ENCODE results near the gene ZIC5.

ZIC5 gene

GRCh38 chr13:99923877-99924582, 47.5 kb downstream of the ZIC5 start:
- no peak overlapping the region for H3K27ac Mint-ChIP-seq
- ATAC-seq (no peak), DNase-seq (no peak)
- H3K9me3 Mint-ChIP-seq: no peaks in the 10 kb centered on the region
- H3K4me3 Mint-ChIP-seq: no peak overlapping the region
- H3K4me1 Mint-ChIP-seq: no peaks in the 10 kb centered on the region
- H3K27me3 Mint-ChIP-seq: peaks cover 22% of the 10 kb centered on the region
- no peaks in the 10 kb centered on the region for H3K36me3 Mint-ChIP-seq (ENCODE audit: low read depth)

- H3K4me3 Mint-ChIP-seq: no peak overlapping the region
- no peak for ATAC-seq
- no peaks in the 10 kb centered on the region for H3K9me3 Mint-ChIP-seq
- H3K27ac Mint-ChIP-seq: no peak overlapping the region
- no peaks in the 10 kb centered on the region for H3K4me1 Mint-ChIP-seq
- no peaks in the 10 kb centered on the region for H3K36me3 Mint-ChIP-seq (ENCODE audit: low read depth)
- no peak for DNase-seq
- peaks cover 20% of the 10 kb centered on the region for H3K27me3 Mint-ChIP-seq
Observed at GRCh38 chr13:99922631-99923404, 48.7 kb downstream of the ZIC5 start.

GRCh38 chr13:99919132-99919531, 52.4 kb downstream of the ZIC5 start:
- H3K36me3 Mint-ChIP-seq (ENCODE audit: low read depth): no peaks in the 10 kb centered on the region
- no peak for ATAC-seq
- no peak for DNase-seq
- peaks cover 27% of the 10 kb centered on the region for H3K27me3 Mint-ChIP-seq
- no peak overlapping the region for H3K27ac Mint-ChIP-seq
- H3K4me3 Mint-ChIP-seq: no peak overlapping the region
- H3K9me3 Mint-ChIP-seq: no peaks in the 10 kb centered on the region
- peaks cover 2% of the 10 kb centered on the region for H3K4me1 Mint-ChIP-seq

- ATAC-seq: peak; percentile 48
- no peaks in the 10 kb centered on the region for H3K36me3 Mint-ChIP-seq (ENCODE audit: low read depth)
- no peak for DNase-seq
- no peaks in the 10 kb centered on the region for H3K9me3 Mint-ChIP-seq
- no peak overlapping the region for H3K4me3 Mint-ChIP-seq
- peaks cover 25% of the 10 kb centered on the region for H3K27me3 Mint-ChIP-seq
- no peak overlapping the region for H3K27ac Mint-ChIP-seq
- H3K4me1 Mint-ChIP-seq: peaks cover 8% of the 10 kb centered on the region
Observed at GRCh38 chr13:99916366-99917103, 55.0 kb downstream of the ZIC5 start.

GRCh38 chr13:99913167-99913566, 58.4 kb downstream of the ZIC5 start:
- no peak for ATAC-seq
- Mint-ChIP-seq H3K27ac (no peak overlapping the region), H3K9me3 (no peaks in the 10 kb centered on the region), H3K36me3 (ENCODE audit: low read depth) (no peaks in the 10 kb centered on the region), H3K4me3 (no peak overlapping the region), H3K27me3 (peaks cover 43% of the 10 kb centered on the region), H3K4me1 (peaks cover 11% of the 10 kb centered on the region)
- DNase-seq: no peak
